GM21786 (cell line): ENCODE data around the gene ZNF761.
"Not testable (repeated sequence)": the region's sequence is repeated elsewhere in the genome, so short reads cannot be mapped to it uniquely, and the experiment has no call there.

Source experiments
- ATAC-seq: cut with Tn5 transposase; IDR thresholded peaks from one replicate; pipeline ENCODE4 v1.9.1; 2021; ENCODE audit not compliant: unreplicated experiment

The ZNF761 gene

GRCh38 chr19:53431399-53432087, at the start of gene ZNF761:
Gene ZNF761 (plus strand): TSS chr19:53431984. CDS start chr19:53447269, 15,285 bp downstream.
- ATAC-seq, result peak; percentile 95

GRCh38 chr19:53388168-53388567, 43.6 kb upstream of the ZNF761 start:
- ATAC-seq, result no peak

- no peak for ATAC-seq
Measured at GRCh38 chr19:53388904-53389303, 42.9 kb upstream of the ZNF761 start.

- no peak for ATAC-seq
Measured at GRCh38 chr19:53389571-53389970, 42.2 kb upstream of the ZNF761 start.

GRCh38 chr19:53389978-53390377, 41.8 kb upstream of the ZNF761 start:
- no peak for ATAC-seq

GRCh38 chr19:53394522-53394973, 37.2 kb upstream of the ZNF761 start:
- ATAC-seq, result no peak

GRCh38 chr19:53394974-53395839, 36.6 kb upstream of the ZNF761 start, which contains the start of gene ZNF765:
Gene ZNF765 (plus strand): TSS chr19:53395149. CDS start chr19:53398016, 2,867 bp downstream.
- ATAC-seq, result peak; percentile 87

GRCh38 chr19:53395840-53396524, 35.8 kb upstream of the ZNF761 start:
- ATAC-seq, result not testable (repeated sequence)

GRCh38 chr19:53396525-53396868, 35.3 kb upstream of the ZNF761 start:
- ATAC-seq, result no peak

GRCh38 chr19:53397918-53398317, 33.9 kb upstream of the ZNF761 start:
- ATAC-seq, result not testable (repeated sequence)

- no peak for ATAC-seq
Measured at GRCh38 chr19:53409505-53410204, 22.1 kb upstream of the ZNF761 start.

GRCh38 chr19:53420520-53421315, 11.1 kb upstream of the ZNF761 start:
- not testable (repeated sequence) for ATAC-seq

- no peak for ATAC-seq
Measured at GRCh38 chr19:53422551-53422950, 9.2 kb upstream of the ZNF761 start.

GRCh38 chr19:53423074-53423473, 8.7 kb upstream of the ZNF761 start:
- not testable (repeated sequence) for ATAC-seq

- ATAC-seq, result not testable (repeated sequence)
Measured at GRCh38 chr19:53423680-53424079, 8.1 kb upstream of the ZNF761 start.

- no peak for ATAC-seq
Measured at GRCh38 chr19:53424968-53425597, 6.7 kb upstream of the ZNF761 start.

- ATAC-seq, result peak; percentile 21
Measured at GRCh38 chr19:53432088-53432661, 391 bp downstream of the ZNF761 start.

- not testable (repeated sequence) for ATAC-seq
Measured at GRCh38 chr19:53443809-53444208, 12.0 kb downstream of the ZNF761 start.

GRCh38 chr19:53447196-53447595, 15.4 kb downstream of the ZNF761 start:
- ATAC-seq, result not testable (repeated sequence)
